ENCODE results near the gene DDX18.

DDX18 gene

GRCh38 chr2:117832905-117833613 lies 18.6 kb downstream of the DDX18 start:
- Histone ChIP-seq H3K9me3 (ENCODE audit: control insufficient read depth in 2 of 2, low read length in 2 of 2) (no peaks in the 10 kb centered on the region), H3K4me3 (ENCODE audit: low read length in 2 of 2) (no peak overlapping the region), H3K9ac (ENCODE audit: low read depth in 1 of 2, low read length in 2 of 2) (no peak overlapping the region), H3K4me1 (ENCODE audit: control insufficient read depth in 2 of 2, insufficient read depth in 2 of 2, low read length in 2 of 2) (no peaks in the 10 kb centered on the region), H3K27me3 (ENCODE audit: control insufficient read depth in 2 of 2, insufficient read depth in 2 of 2, low read length in 2 of 2) (no peaks in the 10 kb centered on the region), H3K36me3 (ENCODE audit: control insufficient read depth in 2 of 2, insufficient read depth in 2 of 2, low read length in 2 of 2) (peaks cover 35 to 42% of the 10 kb centered on the region in 2 donors), H3K27ac (ENCODE audit: low read depth in 2 of 2, low read length in 2 of 2) (no peak overlapping the region)

GRCh38 chr2:117833911-117834310 lies 19.4 kb downstream of the DDX18 start:
- Histone ChIP-seq H3K27ac (ENCODE audit: low read depth in 2 of 2, low read length in 2 of 2) (no peak overlapping the region), H3K36me3 (ENCODE audit: control insufficient read depth in 2 of 2, insufficient read depth in 2 of 2, low read length in 2 of 2) (peaks cover 28 to 34% of the 10 kb centered on the region in 2 donors), H3K4me1 (ENCODE audit: control insufficient read depth in 2 of 2, insufficient read depth in 2 of 2, low read length in 2 of 2) (no peaks in the 10 kb centered on the region), H3K4me3 (ENCODE audit: low read length in 2 of 2) (no peak overlapping the region), H3K9ac (ENCODE audit: low read depth in 1 of 2, low read length in 2 of 2) (no peak overlapping the region), H3K27me3 (ENCODE audit: control insufficient read depth in 2 of 2, insufficient read depth in 2 of 2, low read length in 2 of 2) (no peaks in the 10 kb centered on the region), H3K9me3 (ENCODE audit: control insufficient read depth in 2 of 2, low read length in 2 of 2) (no peaks in the 10 kb centered on the region)

GRCh38 chr2:117834992-117835391 lies 20.5 kb downstream of the DDX18 start:
- Histone ChIP-seq H3K27me3 (ENCODE audit: control insufficient read depth in 2 of 2, insufficient read depth in 2 of 2, low read length in 2 of 2) (no peaks in the 10 kb centered on the region), H3K9me3 (ENCODE audit: control insufficient read depth in 2 of 2, low read length in 2 of 2) (no peaks in the 10 kb centered on the region), H3K4me3 (ENCODE audit: low read length in 2 of 2) (no peak overlapping the region), H3K27ac (ENCODE audit: low read depth in 2 of 2, low read length in 2 of 2) (no peak overlapping the region), H3K4me1 (ENCODE audit: control insufficient read depth in 2 of 2, insufficient read depth in 2 of 2, low read length in 2 of 2) (no peaks in the 10 kb centered on the region), H3K36me3 (ENCODE audit: control insufficient read depth in 2 of 2, insufficient read depth in 2 of 2, low read length in 2 of 2) (peaks cover 17 to 24% of the 10 kb centered on the region in 2 donors), H3K9ac (ENCODE audit: low read depth in 1 of 2, low read length in 2 of 2) (no peak overlapping the region)

GRCh38 chr2:117835990-117836760 lies 21.7 kb downstream of the DDX18 start:
- Histone ChIP-seq H3K4me3 (ENCODE audit: low read length in 2 of 2) (peak overlapping the region; percentile 56 to 65), H3K27ac (ENCODE audit: low read depth in 2 of 2, low read length in 2 of 2) (no peak overlapping the region), H3K9me3 (ENCODE audit: control insufficient read depth in 2 of 2, low read length in 2 of 2) (no peaks in the 10 kb centered on the region), H3K4me1 (ENCODE audit: control insufficient read depth in 2 of 2, insufficient read depth in 2 of 2, low read length in 2 of 2) (no peaks in the 10 kb centered on the region), H3K9ac (ENCODE audit: low read depth in 1 of 2, low read length in 2 of 2) (peak overlapping the region; percentile 27 to 52), H3K27me3 (ENCODE audit: control insufficient read depth in 2 of 2, insufficient read depth in 2 of 2, low read length in 2 of 2) (no peaks in the 10 kb centered on the region), H3K36me3 (ENCODE audit: control insufficient read depth in 2 of 2, insufficient read depth in 2 of 2, low read length in 2 of 2) (peaks cover 10 to 17% of the 10 kb centered on the region in 2 donors)

- Histone ChIP-seq H3K27me3 (ENCODE audit: control insufficient read depth in 2 of 2, insufficient read depth in 2 of 2, low read length in 2 of 2) (peaks cover 4 to 7% of the 10 kb centered on the region in 2 donors), H3K4me1 (ENCODE audit: control insufficient read depth in 2 of 2, insufficient read depth in 2 of 2, low read length in 2 of 2) (no peaks in the 10 kb centered on the region), H3K4me3 (ENCODE audit: low read length in 2 of 2) (no peak overlapping the region), H3K36me3 (ENCODE audit: control insufficient read depth in 2 of 2, insufficient read depth in 2 of 2, low read length in 2 of 2) (no peaks in the 10 kb centered on the region), H3K27ac (ENCODE audit: low read depth in 2 of 2, low read length in 2 of 2) (no peak overlapping the region), H3K9ac (ENCODE audit: low read depth in 1 of 2, low read length in 2 of 2) (no peak overlapping the region), H3K9me3 (ENCODE audit: control insufficient read depth in 2 of 2, low read length in 2 of 2) (no peaks in the 10 kb centered on the region)
These were observed 30.8 kb downstream of the DDX18 start for GRCh38 chr2:117845304-117845703.

GRCh38 chr2:117850015-117850414 lies 35.5 kb downstream of the DDX18 start:
- no peaks in the 10 kb centered on the region for H3K9me3 ChIP-seq (ENCODE audit: control insufficient read depth in 2 of 2, low read length in 2 of 2)
- H3K4me3 ChIP-seq (ENCODE audit: low read length in 2 of 2) = no peak overlapping the region
- peaks cover 11 to 12% of the 10 kb centered on the region in 2 donors for H3K27me3 ChIP-seq (ENCODE audit: control insufficient read depth in 2 of 2, insufficient read depth in 2 of 2, low read length in 2 of 2)
- no peak overlapping the region for H3K27ac ChIP-seq (ENCODE audit: low read depth in 2 of 2, low read length in 2 of 2)
- no peak overlapping the region for H3K9ac ChIP-seq (ENCODE audit: low read depth in 1 of 2, low read length in 2 of 2)
- no peaks in the 10 kb centered on the region for H3K36me3 ChIP-seq (ENCODE audit: control insufficient read depth in 2 of 2, insufficient read depth in 2 of 2, low read length in 2 of 2)
- no peaks in the 10 kb centered on the region for H3K4me1 ChIP-seq (ENCODE audit: control insufficient read depth in 2 of 2, insufficient read depth in 2 of 2, low read length in 2 of 2)

GRCh38 chr2:117850461-117850860 lies 36.0 kb downstream of the DDX18 start:
- H3K4me3 ChIP-seq (ENCODE audit: low read length in 2 of 2) = no peak overlapping the region
- H3K36me3 ChIP-seq (ENCODE audit: control insufficient read depth in 2 of 2, insufficient read depth in 2 of 2, low read length in 2 of 2) = no peaks in the 10 kb centered on the region
- no peaks in the 10 kb centered on the region for H3K9me3 ChIP-seq (ENCODE audit: control insufficient read depth in 2 of 2, low read length in 2 of 2)
- H3K4me1 ChIP-seq (ENCODE audit: control insufficient read depth in 2 of 2, insufficient read depth in 2 of 2, low read length in 2 of 2) = no peaks in the 10 kb centered on the region
- no peak overlapping the region for H3K27ac ChIP-seq (ENCODE audit: low read depth in 2 of 2, low read length in 2 of 2)
- no peak overlapping the region for H3K9ac ChIP-seq (ENCODE audit: low read depth in 1 of 2, low read length in 2 of 2)
- peaks cover 11 to 12% of the 10 kb centered on the region in 2 donors for H3K27me3 ChIP-seq (ENCODE audit: control insufficient read depth in 2 of 2, insufficient read depth in 2 of 2, low read length in 2 of 2)

- Histone ChIP-seq H3K4me1 (ENCODE audit: control insufficient read depth in 2 of 2, insufficient read depth in 2 of 2, low read length in 2 of 2) (no peaks in the 10 kb centered on the region), H3K9ac (ENCODE audit: low read depth in 1 of 2, low read length in 2 of 2) (no peak overlapping the region), H3K4me3 (ENCODE audit: low read length in 2 of 2) (no peak overlapping the region), H3K27ac (ENCODE audit: low read depth in 2 of 2, low read length in 2 of 2) (no peak overlapping the region), H3K36me3 (ENCODE audit: control insufficient read depth in 2 of 2, insufficient read depth in 2 of 2, low read length in 2 of 2) (no peaks in the 10 kb centered on the region), H3K9me3 (ENCODE audit: control insufficient read depth in 2 of 2, low read length in 2 of 2) (no peaks in the 10 kb centered on the region), H3K27me3 (ENCODE audit: control insufficient read depth in 2 of 2, insufficient read depth in 2 of 2, low read length in 2 of 2) (peaks cover 8 to 11% of the 10 kb centered on the region in 2 donors)
These were observed 37.5 kb downstream of the DDX18 start for GRCh38 chr2:117851969-117852368.

GRCh38 chr2:117853316-117853715 lies 38.8 kb downstream of the DDX18 start:
- Histone ChIP-seq H3K27me3 (ENCODE audit: control insufficient read depth in 2 of 2, insufficient read depth in 2 of 2, low read length in 2 of 2) (peaks cover 8 to 11% of the 10 kb centered on the region in 2 donors), H3K9me3 (ENCODE audit: control insufficient read depth in 2 of 2, low read length in 2 of 2) (no peaks in the 10 kb centered on the region)

GRCh38 chr2:117853873-117854272 lies 39.4 kb downstream of the DDX18 start:
- H3K27me3 ChIP-seq (ENCODE audit: control insufficient read depth in 2 of 2, insufficient read depth in 2 of 2, low read length in 2 of 2) = peaks cover 8 to 11% of the 10 kb centered on the region in 2 donors
- no peaks in the 10 kb centered on the region for H3K4me1 ChIP-seq (ENCODE audit: control insufficient read depth in 2 of 2, insufficient read depth in 2 of 2, low read length in 2 of 2)
- H3K36me3 ChIP-seq (ENCODE audit: control insufficient read depth in 2 of 2, insufficient read depth in 2 of 2, low read length in 2 of 2) = no peaks in the 10 kb centered on the region
- no peak overlapping the region for H3K9ac ChIP-seq (ENCODE audit: low read depth in 1 of 2, low read length in 2 of 2)
- no peak overlapping the region for H3K27ac ChIP-seq (ENCODE audit: low read depth in 2 of 2, low read length in 2 of 2)
- H3K9me3 ChIP-seq (ENCODE audit: control insufficient read depth in 2 of 2, low read length in 2 of 2) = no peaks in the 10 kb centered on the region
- no peak overlapping the region for H3K4me3 ChIP-seq (ENCODE audit: low read length in 2 of 2)

More at GRCh38 chr2:117853316-117853715, 38.8 kb downstream of the DDX18 start:
- no peak overlapping the region for H3K4me3 ChIP-seq (ENCODE audit: low read length in 2 of 2)
- no peaks in the 10 kb centered on the region for H3K4me1 ChIP-seq (ENCODE audit: control insufficient read depth in 2 of 2, insufficient read depth in 2 of 2, low read length in 2 of 2)
- no peaks in the 10 kb centered on the region for H3K36me3 ChIP-seq (ENCODE audit: control insufficient read depth in 2 of 2, insufficient read depth in 2 of 2, low read length in 2 of 2)
- H3K9ac ChIP-seq (ENCODE audit: low read depth in 1 of 2, low read length in 2 of 2) = no peak overlapping the region
- H3K27ac ChIP-seq (ENCODE audit: low read depth in 2 of 2, low read length in 2 of 2) = no peak overlapping the region

Data from mucosa of rectum (tissue), 2 donors.